HUES48 (cell line): ENCODE data around the gene ZP1.
A peak's percentile ranks its signal among the peaks of the same experiment; 100 is the strongest.
"Not testable (repeated sequence)": the region's sequence is repeated elsewhere in the genome, so short reads cannot be mapped to it uniquely, and the experiment has no call there.

Experiments
- H3K27ac ChIP-seq: one replicate; pipeline ENCODE4 v1.7.0; 2013; ENCODE audit warnings: low read depth, low read length, inconsistent platforms
- H3K27me3 ChIP-seq: 2 replicates; pipeline ENCODE4 v1.6.1; 2013; ENCODE audit warnings: mild to moderate bottlenecking, low read length; ENCODE audit not compliant: control insufficient read depth, insufficient read depth
- H3K36me3 ChIP-seq: 2 replicates; pipeline ENCODE4 v1.6.1; 2013; ENCODE audit warnings: low read length; ENCODE audit not compliant: control insufficient read depth, insufficient read depth
- H3K4me1 ChIP-seq: 2 replicates; pipeline ENCODE4 v1.6.1; 2013; ENCODE audit warnings: mild to moderate bottlenecking, low read length; ENCODE audit not compliant: control insufficient read depth, insufficient read depth
- H3K4me3 ChIP-seq: 2 replicates; pipeline ENCODE4 v1.5.1; 2013; ENCODE audit warnings: mild to moderate bottlenecking, low read depth, low read length
- H3K9ac ChIP-seq: 2 replicates; pipeline ENCODE4 v1.6.1; 2013; ENCODE audit warnings: mild to moderate bottlenecking, low read depth, low read length, moderate library complexity
- H3K9me3 ChIP-seq: 2 replicates; pipeline ENCODE4 v1.6.1; 2013; ENCODE audit warnings: low read length; ENCODE audit not compliant: control insufficient read depth, insufficient read depth

The ZP1 gene

GRCh38 chr11:60906132-60906972, 39.0 kb downstream of the ZP1 start, which contains the start of gene PRPF19:
Gene PRPF19 (minus strand): TSS chr11:60906585. CDS start chr11:60906382, 203 bp downstream.
- H3K9me3 ChIP-seq = no peaks in the 10 kb centered on the region
- H3K27me3 ChIP-seq = peaks cover 13% of the 10 kb centered on the region
- H3K9ac ChIP-seq = peak within 1 kb of the TSS; percentile 84
- peak within 1 kb of the TSS; percentile 96 for H3K4me3 ChIP-seq
- peaks cover 29% of the 10 kb centered on the region for H3K36me3 ChIP-seq
- peak within 1 kb of the TSS; percentile 99 for H3K27ac ChIP-seq
- H3K4me1 ChIP-seq = peaks cover 8% of the 10 kb centered on the region

GRCh38 chr11:60908803-60909202, 41.5 kb downstream of the ZP1 start:
- H3K4me1 ChIP-seq = peaks cover 14% of the 10 kb centered on the region

GRCh38 chr11:60909680-60910280, 42.4 kb downstream of the ZP1 start:
- not testable (repeated sequence) for H3K36me3 ChIP-seq, H3K4me3 ChIP-seq, H3K9me3 ChIP-seq, H3K27ac ChIP-seq, H3K9ac ChIP-seq
- H3K27me3 ChIP-seq = peaks cover 21% of the 10 kb centered on the region
- peaks cover 14% of the 10 kb centered on the region for H3K4me1 ChIP-seq

More at GRCh38 chr11:60908803-60909202, 41.5 kb downstream of the ZP1 start:
- peaks cover 18% of the 10 kb centered on the region for H3K27me3 ChIP-seq
- no peak overlapping the region for H3K27ac ChIP-seq
- H3K9me3 ChIP-seq = no peaks in the 10 kb centered on the region
- peaks cover 4% of the 10 kb centered on the region for H3K36me3 ChIP-seq
- H3K9ac ChIP-seq = no peak overlapping the region
- no peak overlapping the region for H3K4me3 ChIP-seq

GRCh38 chr11:60910281-60910687, 42.9 kb downstream of the ZP1 start:
- Histone ChIP-seq H3K27ac (no peak overlapping the region), H3K4me1 (peaks cover 14% of the 10 kb centered on the region), H3K9me3 (no peaks in the 10 kb centered on the region), H3K27me3 (peaks cover 26% of the 10 kb centered on the region), H3K36me3 (no peaks in the 10 kb centered on the region), H3K9ac (no peak overlapping the region), H3K4me3 (no peak overlapping the region)

GRCh38 chr11:60910711-60911380, 43.5 kb downstream of the ZP1 start:
- Histone ChIP-seq H3K27ac (no peak overlapping the region), H3K36me3 (no peaks in the 10 kb centered on the region), H3K27me3 (peaks cover 26% of the 10 kb centered on the region), H3K9me3 (no peaks in the 10 kb centered on the region), H3K9ac (no peak overlapping the region), H3K4me3 (no peak overlapping the region), H3K4me1 (peaks cover 18% of the 10 kb centered on the region)

GRCh38 chr11:60912223-60912850, 45.0 kb downstream of the ZP1 start:
- Histone ChIP-seq H3K27me3 (peaks cover 26% of the 10 kb centered on the region), H3K4me1 (peaks cover 28% of the 10 kb centered on the region), H3K9ac (no peak overlapping the region), H3K27ac (no peak overlapping the region), H3K9me3 (no peaks in the 10 kb centered on the region), H3K36me3 (no peaks in the 10 kb centered on the region), H3K4me3 (no peak overlapping the region)

GRCh38 chr11:60912851-60913528, 45.6 kb downstream of the ZP1 start:
- Histone ChIP-seq H3K4me1 (peaks cover 28% of the 10 kb centered on the region), H3K27ac (peak overlapping the region; percentile 90), H3K9ac (peak overlapping the region; percentile 72; the same call in 1 of the 2 replicates), H3K9me3 (no peaks in the 10 kb centered on the region), H3K4me3 (peak overlapping the region; percentile 62), H3K36me3 (no peaks in the 10 kb centered on the region), H3K27me3 (peaks cover 26% of the 10 kb centered on the region)

GRCh38 chr11:60913793-60914632, 46.7 kb downstream of the ZP1 start, which contains the start of gene TMEM109:
Gene TMEM109 (plus strand): TSS chr11:60914158. CDS start chr11:60919694, 5,536 bp downstream.
- Histone ChIP-seq H3K36me3 (no peaks in the 10 kb centered on the region), H3K4me3 (peak within 1 kb of the TSS; percentile 62), H3K4me1 (peaks cover 28% of the 10 kb centered on the region), H3K9me3 (no peaks in the 10 kb centered on the region), H3K27ac (peak within 1 kb of the TSS; percentile 90), H3K27me3 (peaks cover 20% of the 10 kb centered on the region), H3K9ac (peak within 1 kb of the TSS; percentile 72)

- H3K9ac ChIP-seq = no peak overlapping the region; the same call in 1 of the 2 replicates
- H3K4me1 ChIP-seq = peaks cover 28% of the 10 kb centered on the region
- peaks cover 20% of the 10 kb centered on the region for H3K27me3 ChIP-seq
- no peaks in the 10 kb centered on the region for H3K9me3 ChIP-seq
- peak overlapping the region; percentile 62 for H3K4me3 ChIP-seq
- peaks cover 3% of the 10 kb centered on the region for H3K36me3 ChIP-seq
- H3K27ac ChIP-seq = peak overlapping the region; percentile 90
Observed at GRCh38 chr11:60914633-60915247, 47.4 kb downstream of the ZP1 start.
